Inflammatory macrophage (primary cell): ENCODE measurements around the gene BOC.

Experiments
- DNase-seq, 2 donors: peaks; one replicate each; pipeline ENCODE4 v3.0.0-alpha.2; 2020 to 2022

The BOC gene

GRCh38 chr3:113253702-113254101, 42.3 kb downstream of the BOC start:
- DNase-seq = no peak

DNA sequence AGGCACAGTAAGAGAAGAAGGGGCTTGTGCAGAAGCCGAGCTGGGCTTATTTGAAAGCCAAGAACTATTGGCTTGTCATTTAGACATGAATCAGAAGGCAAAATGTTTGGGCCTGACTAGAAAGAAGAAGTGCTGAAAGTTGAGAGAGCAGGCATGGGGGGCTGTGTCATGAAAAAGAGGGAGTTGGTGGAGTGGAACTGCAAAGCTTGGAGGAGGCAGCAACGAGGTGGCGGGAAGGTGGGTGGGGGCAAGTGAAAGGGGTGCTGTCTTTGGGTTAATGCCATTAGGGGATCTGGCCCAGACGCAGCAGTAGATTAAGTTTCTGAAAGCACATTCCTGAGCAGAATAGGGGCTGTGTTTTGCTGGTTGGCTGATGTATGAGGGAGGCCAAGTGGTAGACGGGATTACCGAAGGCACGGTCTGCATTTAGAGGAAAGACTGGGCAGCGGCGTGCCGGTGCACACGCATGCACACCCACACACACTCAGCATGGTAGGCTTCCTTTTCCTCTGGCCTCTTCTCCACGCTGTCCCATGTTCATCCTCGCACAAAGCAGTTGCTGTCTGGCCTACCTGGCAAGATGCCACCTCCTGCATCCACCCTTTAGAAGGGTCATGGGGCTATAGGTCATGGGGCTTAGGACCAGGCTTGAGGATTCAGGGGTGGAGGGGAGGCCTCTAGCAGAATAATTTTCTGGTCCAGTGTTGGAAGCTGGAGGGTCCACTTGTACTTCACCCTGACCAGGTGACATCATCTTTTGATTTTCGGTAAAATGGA, 43.0 kb downstream of the BOC start:
- peak; percentile 45 to 59 for DNase-seq

DNA sequence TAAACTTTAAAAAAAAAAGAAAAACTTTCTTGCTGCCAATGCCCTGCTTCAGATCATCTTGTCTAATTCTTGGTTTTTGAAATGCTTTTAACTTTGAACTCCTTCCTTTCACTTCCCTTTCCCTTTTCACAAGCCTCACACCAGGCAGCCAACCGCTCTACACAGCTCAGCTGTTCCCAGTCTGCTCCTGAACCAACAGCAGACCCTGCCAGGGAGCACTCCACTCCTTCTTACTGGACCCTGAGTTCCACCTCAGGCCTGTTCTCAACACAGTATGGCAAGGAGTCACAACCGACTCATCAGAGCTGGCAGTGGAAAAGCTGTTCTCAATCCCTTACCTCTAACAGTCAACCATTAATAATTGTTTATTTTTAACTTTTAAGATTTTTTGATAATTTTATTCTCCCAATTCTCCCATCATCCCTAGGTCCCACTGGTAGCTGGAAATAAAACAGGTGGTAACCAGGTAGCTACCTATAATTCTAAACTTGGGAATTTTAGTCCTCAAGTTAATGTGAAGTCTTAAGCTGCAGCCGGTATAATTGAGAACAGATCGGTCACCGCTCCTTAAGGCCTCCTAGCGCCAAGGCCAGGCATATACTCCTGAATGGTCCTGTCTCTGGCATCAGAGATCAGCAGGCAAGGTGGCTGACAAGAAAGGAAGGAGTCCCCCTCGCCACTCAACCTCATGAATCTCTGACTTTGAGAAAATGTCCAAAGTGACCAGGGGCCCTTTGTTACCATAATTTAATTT, 43.9 kb downstream of the BOC start:
- DNase-seq = peak; percentile 33 to 51

GRCh38 chr3:113255854-113256615, 44.7 kb downstream of the BOC start:
- peak; percentile 26 to 69 for DNase-seq

DNA sequence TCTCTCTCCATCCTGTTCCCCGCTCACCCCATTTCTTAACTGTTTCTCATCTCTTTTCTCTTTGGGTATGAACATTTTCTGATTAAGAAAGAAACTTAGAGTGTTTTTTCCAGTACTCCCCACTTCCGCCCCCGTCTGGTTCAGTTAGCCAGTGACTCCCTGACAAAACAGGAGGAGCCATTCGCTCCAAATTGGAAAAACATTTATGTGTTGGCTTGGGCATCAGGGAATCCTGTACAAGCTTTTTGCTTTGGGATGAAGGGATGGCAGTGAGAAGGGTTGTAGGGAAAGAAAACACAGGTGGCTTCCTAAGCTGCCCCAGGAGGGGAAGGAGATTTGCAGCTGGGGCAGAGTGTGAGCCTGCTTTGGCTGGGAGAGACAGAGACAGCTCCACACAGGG, 47.0 kb downstream of the BOC start:
- no peak for DNase-seq

- no peak for DNase-seq
Measured at GRCh38 chr3:113259196-113259595, 47.8 kb downstream of the BOC start.

GRCh38 chr3:113261063-113261625, 49.8 kb downstream of the BOC start:
- DNase-seq = no peak

DNA sequence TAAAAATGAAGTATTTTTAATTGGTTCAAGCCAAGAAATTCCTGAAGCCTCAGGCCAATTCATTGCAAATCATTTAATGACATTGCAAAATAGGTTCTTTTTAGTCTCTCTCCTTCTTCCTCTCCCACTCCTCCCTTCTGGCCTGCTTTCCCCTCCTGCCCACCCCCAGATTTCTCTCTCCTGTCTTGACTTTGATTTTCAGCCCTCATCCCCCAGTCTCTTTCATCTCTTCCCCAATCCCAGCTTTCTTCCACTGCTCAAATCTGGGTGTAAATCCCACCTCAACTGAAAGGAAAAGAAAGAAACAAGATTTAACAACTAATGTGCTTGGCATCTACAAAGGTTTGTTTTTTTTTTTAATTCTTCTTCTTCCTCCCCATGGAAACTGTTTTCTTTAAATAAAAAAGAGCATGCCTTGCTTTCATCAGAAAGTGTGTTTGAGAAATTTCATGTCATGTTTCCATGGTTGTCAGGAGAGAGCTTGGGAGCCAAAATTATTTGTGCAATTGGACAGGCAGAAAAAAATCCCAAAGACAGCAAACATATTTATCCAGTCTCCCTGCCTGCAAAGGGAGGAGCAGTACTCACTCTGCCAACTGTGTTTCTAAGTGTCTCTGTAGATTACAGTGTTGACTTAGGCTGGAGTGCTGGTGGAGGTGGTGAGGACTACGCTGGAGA, 50.4 kb downstream of the BOC start:
- DNase-seq = no peak

DNA sequence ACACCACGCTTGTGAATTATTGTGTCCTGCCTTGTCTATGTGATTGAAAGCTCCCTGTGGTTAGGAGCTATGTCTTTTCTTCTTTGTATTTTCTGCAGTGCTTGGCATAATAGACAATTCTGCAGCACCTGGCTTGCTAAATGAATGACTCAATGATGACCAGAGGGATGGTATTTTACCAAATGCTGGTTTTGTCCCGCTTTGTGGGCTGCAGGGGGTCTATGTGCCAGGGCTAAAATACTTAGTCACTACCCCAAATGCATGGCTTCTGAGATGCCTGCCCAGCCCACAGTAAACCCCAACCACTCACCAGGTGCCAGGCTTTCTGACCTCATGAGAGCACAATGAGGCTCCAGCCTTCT, 50.9 kb downstream of the BOC start:
- no peak for DNase-seq

GRCh38 chr3:113263020-113263419, 51.7 kb downstream of the BOC start:
- no peak for DNase-seq

- no peak for DNase-seq
Measured at GRCh38 chr3:113263778-113264177, 52.4 kb downstream of the BOC start.

- no peak for DNase-seq
Measured at GRCh38 chr3:113264283-113265131, 53.1 kb downstream of the BOC start.

- DNase-seq = no peak
Measured at GRCh38 chr3:113265231-113265630, 53.9 kb downstream of the BOC start.

GRCh38 chr3:113266738-113267137, 55.4 kb downstream of the BOC start:
- DNase-seq = no peak

DNA sequence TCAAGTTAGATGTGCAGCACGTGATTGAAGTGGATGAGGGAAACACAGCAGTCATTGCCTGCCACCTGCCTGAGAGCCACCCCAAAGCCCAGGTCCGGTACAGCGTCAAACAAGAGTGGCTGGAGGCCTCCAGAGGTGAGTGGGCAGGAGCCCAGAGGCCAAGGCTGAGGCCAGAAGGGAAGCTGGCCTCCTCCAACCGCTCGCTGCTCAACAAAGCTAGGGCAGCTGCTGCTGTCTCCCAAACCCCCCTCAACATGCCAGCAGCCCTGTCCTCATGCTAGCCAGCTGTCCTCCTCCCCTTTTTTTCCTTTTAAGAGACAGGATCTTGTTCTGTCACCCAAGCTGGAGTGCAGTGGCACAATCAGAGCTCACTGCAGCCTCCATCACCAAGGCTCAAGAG, 57.0 kb downstream of the BOC start:
- DNase-seq = no peak

DNA sequence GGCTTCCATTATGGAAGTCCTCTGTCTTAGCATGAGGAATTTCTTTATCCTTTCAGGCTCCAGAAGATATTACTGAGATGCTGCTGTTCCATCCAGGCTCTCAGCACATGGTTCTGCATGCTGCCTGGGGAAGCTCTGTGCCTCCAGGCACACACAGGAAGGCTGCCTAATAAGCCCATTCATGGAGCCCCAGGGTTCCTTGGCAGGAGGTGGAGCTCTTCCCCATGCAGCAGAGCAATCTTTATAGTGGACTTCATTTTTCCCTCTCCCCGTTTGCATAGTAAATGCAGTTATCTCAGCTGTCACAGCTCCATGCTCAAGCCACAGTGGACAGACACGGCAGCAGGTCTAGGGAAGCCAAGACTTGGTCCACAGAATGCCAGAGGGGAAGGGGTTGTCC, 57.6 kb downstream of the BOC start:
- no peak for DNase-seq

GRCh38 chr3:113269661-113270060, 58.3 kb downstream of the BOC start:
- no peak for DNase-seq

GRCh38 chr3:113270068-113270467, 58.7 kb downstream of the BOC start:
- DNase-seq = no peak

DNA sequence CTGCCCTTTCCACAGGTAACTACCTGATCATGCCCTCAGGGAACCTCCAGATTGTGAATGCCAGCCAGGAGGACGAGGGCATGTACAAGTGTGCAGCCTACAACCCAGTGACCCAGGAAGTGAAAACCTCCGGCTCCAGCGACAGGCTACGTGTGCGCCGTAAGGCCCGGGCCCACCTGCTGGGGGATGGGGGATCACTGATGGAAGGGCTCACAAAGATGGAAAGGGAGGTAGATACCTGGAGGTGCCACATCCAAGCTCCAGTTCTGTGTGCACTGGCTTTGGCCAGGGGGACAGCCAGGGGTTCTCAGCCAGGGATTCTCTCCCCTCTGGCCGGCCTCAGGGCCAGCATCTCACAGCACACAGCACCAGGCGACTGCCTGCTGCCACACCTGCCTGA, 59.4 kb downstream of the BOC start:
- DNase-seq = no peak

DNA sequence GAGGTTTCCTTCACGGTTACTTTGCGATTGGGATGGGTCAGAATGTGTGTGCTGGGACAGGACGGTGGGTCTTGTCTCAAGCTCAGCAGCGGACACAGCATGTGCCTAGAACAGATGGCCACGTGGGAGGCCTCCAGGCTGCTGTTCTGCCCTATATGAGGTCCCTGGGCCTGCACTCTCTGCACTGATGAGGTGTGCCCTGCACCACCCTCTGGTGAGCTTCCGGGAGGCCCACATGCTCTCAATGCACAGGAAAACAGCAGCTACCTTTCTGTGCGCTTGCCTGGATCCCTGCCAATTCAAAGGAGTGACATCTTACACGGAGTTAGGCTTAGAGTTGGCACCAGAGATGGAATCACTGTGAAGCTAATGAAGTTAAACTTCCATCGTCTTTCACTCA, 59.8 kb downstream of the BOC start:
- no peak for DNase-seq

- no peak for DNase-seq
Measured at GRCh38 chr3:113271594-113272384, 60.4 kb downstream of the BOC start.
